ENCODE results near the gene CD48. TPM values are rescaled to one million over a fixed set of nuclear protein-coding genes. Genes with fewer than 3 reads are reported as not detected.
"Not testable (repeated sequence)": the region's sequence is repeated elsewhere in the genome, so short reads cannot be mapped to it uniquely, and the experiment has no call there.

The CD48 gene
- total and polyA plus RNA-seq, 7 donors, result 2.9 to 112 (median 4.5) TPM

DNA sequence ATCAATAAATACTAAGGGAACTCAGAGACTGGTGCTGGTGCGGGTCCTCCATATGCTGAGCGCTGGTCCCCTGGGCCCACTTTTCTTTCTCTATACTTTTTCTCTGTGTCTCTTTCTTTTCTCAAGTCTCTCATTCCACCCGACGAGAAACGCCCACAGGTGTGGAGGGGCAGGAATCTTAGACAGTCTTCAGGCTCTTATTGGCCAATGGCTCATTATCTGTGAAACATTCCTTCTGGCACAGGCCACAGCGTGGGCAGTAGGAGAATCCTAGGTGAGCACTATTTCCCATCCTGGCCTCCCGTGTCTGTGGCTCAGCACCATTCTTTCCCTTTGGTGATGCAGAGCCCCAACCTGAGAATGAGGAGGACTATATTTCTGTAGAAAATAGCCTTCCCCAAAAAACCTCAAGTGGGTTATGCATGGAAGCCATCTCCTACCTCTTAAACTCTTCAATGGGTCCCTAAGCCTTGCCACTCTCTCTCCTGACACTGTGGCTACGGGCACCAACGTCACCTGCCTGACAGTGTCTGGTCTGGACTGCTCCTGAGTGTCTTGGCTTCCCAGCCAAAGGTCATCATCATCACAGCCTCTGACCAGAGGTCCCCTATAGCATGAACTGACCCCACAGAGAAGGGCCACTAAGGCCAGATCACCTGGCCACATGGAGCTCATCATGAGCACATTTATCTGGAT lies 58.5 kb downstream of the CD48 start:
- Histone ChIP-seq H3K9me3 (no peaks in the 10 kb centered on the region), H3K27me3 (no peaks in the 10 kb centered on the region), H3K27ac (no peak overlapping the region), H3K4me1 (no peaks in the 10 kb centered on the region), H3K36me3 (no peaks in the 10 kb centered on the region), H3K4me3 (no peak overlapping the region)
- TF ChIP-seq POLR2AphosphoS5 (IDR thresholded peaks at IDR 0.05), result no peak
- TF ChIP-seq, protein P1, sequence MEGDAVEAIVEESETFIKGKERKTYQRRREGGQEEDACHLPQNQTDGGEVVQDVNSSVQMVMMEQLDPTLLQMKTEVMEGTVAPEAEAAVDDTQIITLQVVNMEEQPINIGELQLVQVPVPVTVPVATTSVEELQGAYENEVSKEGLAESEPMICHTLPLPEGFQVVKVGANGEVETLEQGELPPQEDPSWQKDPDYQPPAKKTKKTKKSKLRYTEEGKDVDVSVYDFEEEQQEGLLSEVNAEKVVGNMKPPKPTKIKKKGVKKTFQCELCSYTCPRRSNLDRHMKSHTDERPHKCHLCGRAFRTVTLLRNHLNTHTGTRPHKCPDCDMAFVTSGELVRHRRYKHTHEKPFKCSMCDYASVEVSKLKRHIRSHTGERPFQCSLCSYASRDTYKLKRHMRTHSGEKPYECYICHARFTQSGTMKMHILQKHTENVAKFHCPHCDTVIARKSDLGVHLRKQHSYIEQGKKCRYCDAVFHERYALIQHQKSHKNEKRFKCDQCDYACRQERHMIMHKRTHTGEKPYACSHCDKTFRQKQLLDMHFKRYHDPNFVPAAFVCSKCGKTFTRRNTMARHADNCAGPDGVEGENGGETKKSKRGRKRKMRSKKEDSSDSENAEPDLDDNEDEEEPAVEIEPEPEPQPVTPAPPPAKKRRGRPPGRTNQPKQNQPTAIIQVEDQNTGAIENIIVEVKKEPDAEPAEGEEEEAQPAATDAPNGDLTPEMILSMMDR (IDR thresholded peaks at IDR 0.05), result no peak
- no peak for TF ChIP-seq POLR2A (IDR thresholded peaks at IDR 0.05)
- TF ChIP-seq EP300 (IDR thresholded peaks at IDR 0.05), result no peak
- intact Hi-C loops (cut with DNase I), result no loop called here
- WGBS, 2 donors, result 89 to 91% methylated on average over 9 of the region's 9 CpGs
- no peak for DNase-seq

DNA sequence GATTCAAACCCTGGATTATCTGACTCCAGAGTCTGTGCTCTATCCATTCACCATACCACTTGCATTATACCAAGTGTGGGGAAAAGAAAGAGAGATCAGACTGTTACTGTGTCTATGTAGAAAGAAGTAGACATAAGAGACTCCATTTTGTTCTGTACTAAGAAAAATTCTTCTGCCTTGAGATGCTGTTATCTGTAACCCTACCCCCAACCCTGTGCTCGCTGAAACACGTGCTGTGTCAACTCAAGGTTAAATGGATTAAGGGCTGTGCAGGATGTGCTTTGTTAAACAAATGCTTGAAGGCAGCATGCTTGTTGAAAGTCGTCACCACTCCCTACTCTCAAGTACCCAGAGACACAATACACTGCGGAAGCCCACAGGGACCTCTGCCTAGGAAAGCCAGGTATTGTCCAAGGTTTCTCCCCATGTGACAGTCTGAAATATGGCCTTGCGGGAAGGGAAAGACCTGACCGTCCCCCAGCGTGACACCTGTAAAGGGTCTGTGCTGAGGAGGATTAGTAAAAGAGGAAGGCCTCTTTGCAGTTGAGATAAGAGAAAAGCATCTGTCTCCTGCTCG lies 59.5 kb downstream of the CD48 start:
- intact Hi-C loops (cut with DNase I); H3K9me3 ChIP-seq; H3K4me3 ChIP-seq; H3K4me1 ChIP-seq; DNase-seq; H3K27me3 ChIP-seq; H3K36me3 ChIP-seq; H3K27ac ChIP-seq: not testable (repeated sequence)
- 44 to 73% methylated on average over 8 of the region's 8 CpGs for WGBS, 2 donors

DNA sequence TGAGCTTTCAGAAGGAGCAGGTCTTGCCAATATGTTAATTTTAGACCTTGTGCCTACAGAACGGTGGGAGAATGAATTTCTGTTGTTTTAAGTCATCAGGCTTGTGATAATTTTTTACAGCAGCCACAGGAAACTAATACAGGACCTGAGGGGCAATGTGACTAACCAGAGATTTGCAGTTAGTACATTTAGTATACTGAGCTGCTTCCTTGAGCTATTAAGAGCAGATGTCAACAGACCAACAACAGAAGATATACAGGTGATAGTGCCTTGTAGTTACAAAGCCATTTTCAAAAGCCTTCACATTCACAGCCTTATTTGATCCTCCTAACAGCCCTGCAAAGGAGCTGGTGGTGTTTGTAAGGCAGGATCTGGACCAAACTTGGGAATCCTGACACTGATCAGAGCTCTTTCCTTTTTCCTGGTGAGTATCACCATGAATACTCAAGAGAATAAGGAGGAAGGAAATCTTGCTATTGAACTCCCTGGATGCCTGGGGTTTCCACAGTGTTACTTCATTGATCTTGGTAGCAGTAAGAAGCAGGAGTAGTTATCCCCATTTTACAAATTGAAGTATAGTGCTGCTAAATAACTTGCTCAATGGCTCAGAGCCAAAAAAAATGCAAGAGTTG lies 60.1 kb downstream of the CD48 start:
- no peaks in the 10 kb centered on the region for H3K4me1 ChIP-seq
- intact Hi-C loops (cut with DNase I), result no loop called here
- H3K27ac ChIP-seq, result no peak overlapping the region
- H3K9me3 ChIP-seq, result no peaks in the 10 kb centered on the region
- no peak overlapping the region for H3K4me3 ChIP-seq
- no peak for DNase-seq
- no peak for TF ChIP-seq POLR2AphosphoS5 (IDR thresholded peaks at IDR 0.05)
- no peak for TF ChIP-seq EP300 (IDR thresholded peaks at IDR 0.05)
- no peak for TF ChIP-seq POLR2A (IDR thresholded peaks at IDR 0.05)
- TF ChIP-seq, protein P1 (IDR thresholded peaks at IDR 0.05), result no peak
- 13 to 18% methylated on average over 1 of the region's 1 CpG for WGBS, 2 donors
- no peaks in the 10 kb centered on the region for H3K36me3 ChIP-seq
- no peaks in the 10 kb centered on the region for H3K27me3 ChIP-seq

DNA sequence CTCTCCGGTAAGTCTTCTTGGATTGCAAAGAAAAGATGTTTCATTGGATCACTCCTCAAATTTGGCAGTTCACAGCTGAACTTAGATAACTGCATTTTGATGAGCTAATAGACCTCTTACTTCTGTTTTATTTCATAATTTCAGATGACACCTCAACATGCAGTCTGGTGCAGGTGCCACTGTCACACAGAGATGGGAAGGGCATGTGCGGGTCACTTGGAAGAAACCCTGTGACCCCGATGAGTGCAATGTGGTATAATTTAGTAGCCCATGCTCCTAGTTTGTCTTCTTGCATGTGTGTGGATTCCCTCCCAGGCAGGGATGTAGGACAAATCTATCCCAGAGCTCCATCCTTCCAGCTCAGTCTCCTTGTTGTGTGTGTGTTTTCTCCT lies 64.3 kb downstream of the CD48 start:
- 53 to 87% methylated on average over 3 of the region's 3 CpGs for WGBS, 2 donors
- intact Hi-C loops (cut with DNase I), result no loop called here
- no peak overlapping the region for H3K4me3 ChIP-seq
- H3K27me3 ChIP-seq, result no peaks in the 10 kb centered on the region
- H3K4me1 ChIP-seq, result no peaks in the 10 kb centered on the region
- TF ChIP-seq, protein P1 (IDR thresholded peaks at IDR 0.05), result no peak
- no peak for TF ChIP-seq POLR2A (IDR thresholded peaks at IDR 0.05)
- TF ChIP-seq POLR2AphosphoS5 (IDR thresholded peaks at IDR 0.05), result no peak
- no peak for TF ChIP-seq EP300 (IDR thresholded peaks at IDR 0.05)
- H3K36me3 ChIP-seq, result no peaks in the 10 kb centered on the region
- no peaks in the 10 kb centered on the region for H3K9me3 ChIP-seq
- H3K27ac ChIP-seq, result no peak overlapping the region
- DNase-seq, result no peak

DNA sequence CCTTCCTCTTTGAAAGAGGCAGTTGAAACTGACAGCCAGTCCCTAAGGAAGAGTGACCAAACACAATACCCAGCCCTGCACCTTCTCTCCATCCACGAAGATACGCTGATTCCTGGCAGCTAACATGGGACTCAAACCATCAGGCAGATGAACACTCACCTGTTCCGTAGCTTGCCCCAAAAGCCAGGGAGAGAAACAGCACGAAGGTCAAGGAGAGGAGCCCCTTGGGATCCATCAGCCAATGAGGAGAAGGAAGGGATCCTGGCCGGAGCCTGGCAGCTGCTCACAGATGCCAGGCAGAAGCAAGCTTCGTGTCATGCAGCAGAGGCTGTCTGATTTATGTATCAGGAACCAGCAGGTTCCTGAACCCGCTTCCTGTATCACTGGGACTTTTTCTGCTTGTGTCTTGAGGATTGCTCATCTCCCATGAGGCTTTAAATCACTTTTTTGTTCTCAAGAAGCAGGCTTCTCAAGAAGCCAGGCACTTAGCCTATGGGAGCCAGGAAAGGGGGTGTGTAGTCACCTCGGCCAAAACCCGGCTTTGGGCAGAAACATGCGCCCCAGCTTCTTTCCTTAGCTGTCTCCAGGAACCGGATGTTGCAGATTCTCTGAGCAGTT lies 64.8 kb downstream of the CD48 start, which contains the start of gene SLAMF1:
Gene SLAMF1, minus strand, starts transcription at position 334 of the 618 bp plus-strand sequence. Its CDS starts 99 bp downstream, at position 235.
- no peak for DNase-seq
- 40 to 81% methylated on average over 11 of the region's 11 CpGs for WGBS, 2 donors
- TF ChIP-seq EP300 (IDR thresholded peaks at IDR 0.05) (no peak), POLR2AphosphoS5 (IDR thresholded peaks at IDR 0.05) (no peak), POLR2A (IDR thresholded peaks at IDR 0.05) (no peak)
- TF ChIP-seq, protein P1 (IDR thresholded peaks at IDR 0.05), result no peak
- Histone ChIP-seq H3K4me1 (no peaks in the 10 kb centered on the region), H3K9me3 (no peaks in the 10 kb centered on the region), H3K36me3 (no peaks in the 10 kb centered on the region), H3K4me3 (no peak within 1 kb of the TSS), H3K27me3 (no peaks in the 10 kb centered on the region), H3K27ac (no peak within 1 kb of the TSS)
- intact Hi-C loops (cut with DNase I), result no loop called here
